Vagina (tissue), 2 donors: ENCODE data around the gene FEM1C. TPM values are rescaled to one million over a fixed set of nuclear protein-coding genes. Genes with fewer than 3 reads are reported as not detected.

Experiments
- DNase-seq, 2 donors: peaks; one replicate each; pipeline ENCODE4 v3.0.0-alpha.2; 2017; ENCODE audit errors: extremely low spot score in 2 of 2
- H3K27ac ChIP-seq: fragments of 200-600 bp; sonication (generic); one replicate; pipeline ENCODE4 v1.5.1; 2019
- H3K27me3 ChIP-seq: fragments of 200-600 bp; sonication (generic); one replicate; pipeline ENCODE4 v1.5.1; 2019
- H3K36me3 ChIP-seq, 2 donors: fragments of 200-600 bp; sonication (generic); one replicate each; pipeline ENCODE4 v1.5.1; 2017 to 2019
- H3K4me1 ChIP-seq: fragments of 200-600 bp; sonication (generic); one replicate; pipeline ENCODE4 v1.5.1; 2019
- H3K4me3 ChIP-seq, 2 donors: fragments of 200-600 bp; sonication (generic); 1 replicate in 1 of 2; 2 replicates in 1 of 2; pipeline ENCODE4 v1.5.1; 2016 to 2019
- H3K9me3 ChIP-seq: fragments of 200-600 bp; sonication (generic); one replicate; pipeline ENCODE4 v1.5.1; 2019
- POLR2A ChIP-seq, 2 donors: fragments of 450-650 bp; IDR thresholded peaks; one replicate each; pipeline ENCODE4 v1.6.1; 2017; ENCODE audit warnings: antibody characterized with exemption in 2 of 2, mild to moderate bottlenecking in 2 of 2, moderate library complexity in 2 of 2
- POLR2AphosphoS5 ChIP-seq, 2 donors: sonication (generic); formaldehyde crosslinking; IDR thresholded peaks; one replicate each; pipeline ENCODE4 v1.9.0; 2017; ENCODE audit warnings: antibody characterized with exemption in 2 of 2, mild to moderate bottlenecking in 2 of 2, low read depth in 1 of 2; ENCODE audit not compliant: insufficient read depth in 1 of 2
- intact Hi-C: fragments of 100-400 bp; cut with DNase I; formaldehyde crosslinking; loops from one replicate; pipeline ENCODE4 v1.15.1; 2023
- total RNA-seq: library from RNA; depleted of rRNA; stranded (reverse); fragments of >200 nt; gene quantifications from one replicate; pipeline ENCODE4 v1.2.3, GENCODE V29; 2016
- TF ChIP-seq, protein P1 (sequence below), 3 experiments: fragments of 450-650 bp in 2 of 3; fragments of 200-600 bp in 1 of 3; sonication (generic) in 1 of 3; IDR thresholded peaks; one replicate each; pipeline ENCODE4 v1.5.1; 2017 to 2019; ENCODE audit warnings: antibody characterized with exemption in 3 of 3, mild to moderate bottlenecking in 2 of 3, moderate library complexity in 2 of 3

FEM1C gene, protein sequence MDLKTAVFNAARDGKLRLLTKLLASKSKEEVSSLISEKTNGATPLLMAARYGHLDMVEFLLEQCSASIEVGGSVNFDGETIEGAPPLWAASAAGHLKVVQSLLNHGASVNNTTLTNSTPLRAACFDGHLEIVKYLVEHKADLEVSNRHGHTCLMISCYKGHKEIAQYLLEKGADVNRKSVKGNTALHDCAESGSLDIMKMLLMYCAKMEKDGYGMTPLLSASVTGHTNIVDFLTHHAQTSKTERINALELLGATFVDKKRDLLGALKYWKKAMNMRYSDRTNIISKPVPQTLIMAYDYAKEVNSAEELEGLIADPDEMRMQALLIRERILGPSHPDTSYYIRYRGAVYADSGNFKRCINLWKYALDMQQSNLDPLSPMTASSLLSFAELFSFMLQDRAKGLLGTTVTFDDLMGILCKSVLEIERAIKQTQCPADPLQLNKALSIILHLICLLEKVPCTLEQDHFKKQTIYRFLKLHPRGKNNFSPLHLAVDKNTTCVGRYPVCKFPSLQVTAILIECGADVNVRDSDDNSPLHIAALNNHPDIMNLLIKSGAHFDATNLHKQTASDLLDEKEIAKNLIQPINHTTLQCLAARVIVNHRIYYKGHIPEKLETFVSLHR
- total RNA-seq: 16.5 TPM

DNA sequence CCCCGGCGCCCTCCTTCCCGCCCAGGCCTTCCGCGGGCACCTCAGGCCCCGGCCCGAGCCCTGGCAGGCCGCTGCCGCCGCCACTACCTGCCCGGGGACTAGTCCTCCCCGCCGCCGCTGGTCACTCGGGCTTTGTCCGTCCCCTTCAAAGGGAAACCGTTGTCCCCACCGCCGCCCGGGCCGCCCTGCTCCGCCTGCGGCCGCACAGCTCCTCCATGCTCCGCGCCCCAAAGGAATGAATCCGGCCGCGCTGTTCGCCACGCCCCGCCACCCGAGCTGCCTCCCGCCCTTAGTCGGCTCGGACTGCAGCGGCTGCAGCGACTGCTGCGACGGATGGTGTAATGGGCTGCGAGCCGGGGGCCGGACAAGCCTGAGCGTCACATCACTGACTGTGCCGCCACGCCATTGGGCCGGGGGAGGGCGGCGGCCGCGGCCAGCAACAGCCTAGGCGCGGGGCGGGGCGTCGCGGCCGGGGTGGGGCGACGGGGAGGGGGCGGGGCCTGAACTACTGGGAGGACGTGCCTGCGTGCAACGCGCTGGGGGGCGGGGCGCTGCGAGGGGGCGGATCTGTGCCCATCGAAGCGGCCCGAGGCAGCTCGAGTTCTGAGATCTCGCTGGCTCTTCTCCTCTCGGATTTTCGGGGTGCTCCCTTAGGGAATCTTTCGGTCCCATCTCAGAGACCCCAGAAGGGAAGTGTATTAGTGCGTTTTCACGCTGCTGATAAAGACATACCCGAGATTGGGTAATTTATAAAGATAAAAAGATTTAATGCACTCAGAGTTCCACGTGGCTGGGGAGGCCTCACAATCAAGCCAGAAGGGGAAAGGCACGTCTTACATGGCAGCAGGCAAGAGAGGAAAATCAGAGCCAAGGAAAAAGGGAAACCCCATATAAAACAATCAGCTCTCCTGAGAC lies at the start of gene FEM1C:
TSS of gene FEM1C (minus strand) at position 340 of the 915 bp plus-strand sequence. CDS start 1,282 bp downstream, outside the sequence.
- peak in 1 of 2 donors; percentile 98 for DNase-seq
- Histone ChIP-seq H3K27me3 (no peaks in the 10 kb centered on the region), H3K36me3 (no peaks in the 10 kb centered on the region), H3K9me3 (no peaks in the 10 kb centered on the region), H3K4me1 (peaks cover 39% of the 10 kb centered on the region), H3K27ac (peak within 1 kb of the TSS; percentile 98), H3K4me3 (peak within 1 kb of the TSS; percentile 73 to 89)
- intact Hi-C loops: no loop called here
- TF ChIP-seq, protein P1, sequence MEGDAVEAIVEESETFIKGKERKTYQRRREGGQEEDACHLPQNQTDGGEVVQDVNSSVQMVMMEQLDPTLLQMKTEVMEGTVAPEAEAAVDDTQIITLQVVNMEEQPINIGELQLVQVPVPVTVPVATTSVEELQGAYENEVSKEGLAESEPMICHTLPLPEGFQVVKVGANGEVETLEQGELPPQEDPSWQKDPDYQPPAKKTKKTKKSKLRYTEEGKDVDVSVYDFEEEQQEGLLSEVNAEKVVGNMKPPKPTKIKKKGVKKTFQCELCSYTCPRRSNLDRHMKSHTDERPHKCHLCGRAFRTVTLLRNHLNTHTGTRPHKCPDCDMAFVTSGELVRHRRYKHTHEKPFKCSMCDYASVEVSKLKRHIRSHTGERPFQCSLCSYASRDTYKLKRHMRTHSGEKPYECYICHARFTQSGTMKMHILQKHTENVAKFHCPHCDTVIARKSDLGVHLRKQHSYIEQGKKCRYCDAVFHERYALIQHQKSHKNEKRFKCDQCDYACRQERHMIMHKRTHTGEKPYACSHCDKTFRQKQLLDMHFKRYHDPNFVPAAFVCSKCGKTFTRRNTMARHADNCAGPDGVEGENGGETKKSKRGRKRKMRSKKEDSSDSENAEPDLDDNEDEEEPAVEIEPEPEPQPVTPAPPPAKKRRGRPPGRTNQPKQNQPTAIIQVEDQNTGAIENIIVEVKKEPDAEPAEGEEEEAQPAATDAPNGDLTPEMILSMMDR (IDR thresholded peaks at IDR 0.05): no peak
- TF ChIP-seq POLR2A (IDR thresholded peaks at IDR 0.05): peak; percentile 84 to 100
- TF ChIP-seq POLR2AphosphoS5 (IDR thresholded peaks at IDR 0.05; ENCODE audit: insufficient read depth in 1 of 2, low read depth in 1 of 2): peak; percentile 61 to 99

DNA sequence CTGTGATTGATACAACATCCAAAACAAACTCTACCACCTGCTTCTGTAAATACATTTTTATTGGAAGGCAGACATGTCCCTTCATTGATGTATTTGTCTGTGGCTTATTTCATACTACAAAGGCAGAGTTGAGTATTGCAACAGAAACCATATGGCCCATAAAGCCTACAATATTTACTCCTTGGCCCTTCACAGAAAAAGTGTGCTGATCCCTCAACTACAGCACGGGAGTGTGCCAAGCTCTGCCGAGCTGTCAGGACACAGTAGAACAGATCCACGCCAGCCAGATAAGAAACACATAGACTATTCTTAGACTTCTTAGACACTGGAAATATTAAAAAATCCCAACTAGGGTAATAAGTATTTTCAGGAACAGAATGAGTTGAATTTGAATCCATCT lies 44.5 kb upstream of the FEM1C start:
- Histone ChIP-seq H3K27ac (no peak overlapping the region), H3K4me3 (no peak overlapping the region), H3K36me3 (no peaks in the 10 kb centered on the region), H3K27me3 (no peaks in the 10 kb centered on the region), H3K4me1 (no peaks in the 10 kb centered on the region), H3K9me3 (no peaks in the 10 kb centered on the region)
- intact Hi-C loops: loop anchor here (5.0 kb wide), 1 partner anchor 277 kb away; no protein-coding TSS in a partner anchor
- TF ChIP-seq POLR2AphosphoS5 (IDR thresholded peaks at IDR 0.05; ENCODE audit: insufficient read depth in 1 of 2, low read depth in 1 of 2): no peak
- TF ChIP-seq, protein P1 (IDR thresholded peaks at IDR 0.05): no peak
- TF ChIP-seq POLR2A (IDR thresholded peaks at IDR 0.05): no peak
- DNase-seq: no peak

DNA sequence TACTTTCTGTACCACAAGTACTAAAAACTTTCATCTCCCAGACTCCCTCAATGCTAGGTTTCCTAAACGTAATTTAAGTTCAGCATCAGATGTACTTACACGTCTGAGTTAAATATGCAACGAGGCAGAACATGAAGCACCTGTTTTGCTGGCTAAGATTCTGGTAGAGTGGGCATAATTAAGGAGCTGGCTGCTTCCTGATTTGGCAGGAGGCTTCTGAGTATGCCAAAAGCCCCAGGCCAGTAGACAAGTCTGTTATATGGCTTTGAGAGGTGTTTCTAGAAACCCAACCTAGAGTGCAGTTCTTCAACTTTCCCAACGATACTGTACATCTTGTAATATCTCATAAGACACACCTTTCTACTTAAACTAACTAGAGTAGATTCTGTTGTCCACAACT lies 44.1 kb upstream of the FEM1C start:
- Histone ChIP-seq H3K4me3 (no peak overlapping the region), H3K9me3 (no peaks in the 10 kb centered on the region), H3K27ac (no peak overlapping the region), H3K27me3 (no peaks in the 10 kb centered on the region), H3K4me1 (no peaks in the 10 kb centered on the region), H3K36me3 (no peaks in the 10 kb centered on the region)
- intact Hi-C loops: loop anchor here (5.0 kb wide), 1 partner anchor 276 kb away; no protein-coding TSS in a partner anchor
- no peak for TF ChIP-seq POLR2AphosphoS5 (IDR thresholded peaks at IDR 0.05; ENCODE audit: insufficient read depth in 1 of 2, low read depth in 1 of 2)
- TF ChIP-seq, protein P1 (IDR thresholded peaks at IDR 0.05): no peak
- no peak for TF ChIP-seq POLR2A (IDR thresholded peaks at IDR 0.05)
- DNase-seq: no peak

DNA sequence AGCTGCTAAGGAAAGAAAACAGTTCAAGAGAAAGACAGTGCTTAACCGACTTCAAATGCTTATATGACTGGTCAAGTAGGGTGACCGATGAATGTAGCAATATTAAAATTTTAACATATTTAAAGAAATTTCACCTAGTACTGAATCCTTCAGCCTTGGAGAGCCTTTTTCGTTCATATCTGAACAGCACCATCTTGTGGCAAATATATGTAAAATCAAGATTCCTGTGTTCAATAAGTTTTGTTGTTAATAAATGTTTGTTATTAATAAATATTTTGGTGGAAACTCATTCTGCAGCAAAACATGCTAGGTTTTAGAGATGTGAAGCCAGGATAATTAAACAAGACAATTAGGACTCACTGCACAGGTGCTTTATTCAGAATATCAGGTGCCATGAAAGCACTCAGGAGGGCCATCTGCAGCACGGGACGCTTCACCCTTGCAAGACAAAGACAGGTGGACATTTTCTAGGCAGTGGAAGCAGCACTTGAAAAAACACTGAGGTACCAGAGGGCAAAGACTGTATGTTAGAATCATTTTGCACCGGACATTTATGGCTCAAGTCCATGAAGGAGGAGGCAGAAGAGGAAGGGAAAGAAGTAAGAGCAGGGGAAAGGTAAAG lies 42.1 kb upstream of the FEM1C start:
- H3K27me3 ChIP-seq: no peaks in the 10 kb centered on the region
- no peak for DNase-seq
- H3K9me3 ChIP-seq: no peaks in the 10 kb centered on the region
- intact Hi-C loops: loop anchor here (5.0 kb wide), 1 partner anchor 274 kb away; no protein-coding TSS in a partner anchor
- H3K4me3 ChIP-seq: no peak overlapping the region
- no peaks in the 10 kb centered on the region for H3K4me1 ChIP-seq
- no peak for TF ChIP-seq POLR2AphosphoS5 (IDR thresholded peaks at IDR 0.05; ENCODE audit: insufficient read depth in 1 of 2, low read depth in 1 of 2)
- TF ChIP-seq, protein P1 (IDR thresholded peaks at IDR 0.05): peak; percentile 33 to 59 (median 36)
- H3K36me3 ChIP-seq: no peaks in the 10 kb centered on the region
- H3K27ac ChIP-seq: no peak overlapping the region
